HFFc6 (cell line): ENCODE data around the gene SLC38A1. TPM values are rescaled to one million over a fixed set of nuclear protein-coding genes. Genes with fewer than 3 reads are reported as not detected.

Experiments
- DNase-seq: peaks from one replicate; pipeline ENCODE4 v3.0.0-alpha.2; 2018
- H3K27ac Mint-ChIP-seq: 2 replicates; pipeline ENCODE4 v1.8.0; 2020; ENCODE audit warnings: mild to moderate bottlenecking, mixed read lengths
- H3K27me3 Mint-ChIP-seq: 2 replicates; pipeline ENCODE4 v1.8.0; 2021; ENCODE audit warnings: mild to moderate bottlenecking, moderate library complexity, mixed read lengths; ENCODE audit not compliant: insufficient read depth
- H3K36me3 Mint-ChIP-seq: 2 replicates; pipeline ENCODE4 v1.8.0; 2021; ENCODE audit warnings: low read depth, mixed read lengths
- H3K4me1 Mint-ChIP-seq: 2 replicates; pipeline ENCODE4 v1.8.0; 2020; ENCODE audit warnings: low read depth, mixed read lengths
- H3K4me3 Mint-ChIP-seq: 2 replicates; pipeline ENCODE4 v1.8.0; 2020; ENCODE audit warnings: mild to moderate bottlenecking, moderate library complexity, mixed read lengths
- H3K9me3 Mint-ChIP-seq: 2 replicates; pipeline ENCODE4 v1.8.0; 2020; ENCODE audit warnings: mild to moderate bottlenecking, mixed read lengths
- total RNA-seq, 6 experiments: library from RNA; stranded (reverse); fragmentation: NEBNext Ultra II Directional; extraction: Animal tissue kit (Norgen Biotek cat#: 25700); gene quantifications; 2 replicates in 1 of 6; 3 replicates in 5 of 6; pipeline ENCODE4 v1.2.3, GENCODE V29; 2021
- TF ChIP-seq, protein P1 (sequence below): fragments of 200-600 bp; sonication (generic); IDR thresholded peaks from 2 replicates; pipeline ENCODE4 v1.5.0; 2021; ENCODE audit warnings: antibody characterized with exemption, mild to moderate bottlenecking

The SLC38A1 gene
- total RNA-seq, 6 experiments from 2014 or later, result 78.2 to 98.5 (median 88.6) TPM

DNA sequence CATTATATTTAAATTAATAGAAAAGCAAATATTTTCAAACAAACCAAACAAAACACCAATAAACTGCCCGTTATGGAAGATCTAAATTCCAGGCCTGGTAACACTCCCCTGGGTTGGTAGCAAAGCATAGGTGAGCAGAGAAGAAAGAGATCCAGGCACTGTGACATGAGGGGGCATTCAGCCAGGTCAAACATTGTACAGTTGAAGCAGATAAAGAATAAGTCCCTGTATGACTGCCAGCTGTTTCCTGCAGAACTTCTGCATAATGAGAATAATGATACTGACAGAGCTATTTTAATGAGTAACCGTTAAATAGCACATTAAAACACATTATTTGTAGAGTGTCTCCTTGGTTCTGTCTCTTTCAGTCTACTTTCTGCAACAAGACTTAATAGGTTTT is 35.4 kb downstream of the SLC38A1 start:
- TF ChIP-seq, protein P1, sequence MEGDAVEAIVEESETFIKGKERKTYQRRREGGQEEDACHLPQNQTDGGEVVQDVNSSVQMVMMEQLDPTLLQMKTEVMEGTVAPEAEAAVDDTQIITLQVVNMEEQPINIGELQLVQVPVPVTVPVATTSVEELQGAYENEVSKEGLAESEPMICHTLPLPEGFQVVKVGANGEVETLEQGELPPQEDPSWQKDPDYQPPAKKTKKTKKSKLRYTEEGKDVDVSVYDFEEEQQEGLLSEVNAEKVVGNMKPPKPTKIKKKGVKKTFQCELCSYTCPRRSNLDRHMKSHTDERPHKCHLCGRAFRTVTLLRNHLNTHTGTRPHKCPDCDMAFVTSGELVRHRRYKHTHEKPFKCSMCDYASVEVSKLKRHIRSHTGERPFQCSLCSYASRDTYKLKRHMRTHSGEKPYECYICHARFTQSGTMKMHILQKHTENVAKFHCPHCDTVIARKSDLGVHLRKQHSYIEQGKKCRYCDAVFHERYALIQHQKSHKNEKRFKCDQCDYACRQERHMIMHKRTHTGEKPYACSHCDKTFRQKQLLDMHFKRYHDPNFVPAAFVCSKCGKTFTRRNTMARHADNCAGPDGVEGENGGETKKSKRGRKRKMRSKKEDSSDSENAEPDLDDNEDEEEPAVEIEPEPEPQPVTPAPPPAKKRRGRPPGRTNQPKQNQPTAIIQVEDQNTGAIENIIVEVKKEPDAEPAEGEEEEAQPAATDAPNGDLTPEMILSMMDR, result no peak
- H3K27me3 Mint-ChIP-seq, result no peaks in the 10 kb centered on the region

DNA sequence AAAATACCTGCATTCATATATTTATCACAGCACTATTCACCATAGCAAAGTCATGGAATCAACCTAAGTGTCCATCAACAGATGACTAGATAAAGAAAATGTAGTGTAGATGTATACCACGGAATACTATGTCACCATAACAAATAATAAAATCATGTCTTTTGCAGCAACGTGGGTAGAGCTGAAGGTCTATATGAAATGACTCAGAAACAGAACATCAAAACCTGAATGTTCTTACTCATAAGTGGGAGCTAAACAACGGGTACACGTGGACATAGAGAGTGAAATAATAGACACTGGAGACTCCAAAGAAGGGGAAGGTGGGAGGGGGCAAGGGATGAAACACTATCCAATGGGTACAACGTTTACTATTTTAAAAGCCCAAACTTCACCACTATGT is 37.9 kb downstream of the SLC38A1 start:
- peaks cover 48% of the 10 kb centered on the region for H3K36me3 Mint-ChIP-seq
- no peak overlapping the region for H3K27ac Mint-ChIP-seq
- H3K9me3 Mint-ChIP-seq, result no peaks in the 10 kb centered on the region
- TF ChIP-seq, protein P1, result no peak
- H3K27me3 Mint-ChIP-seq, result no peaks in the 10 kb centered on the region
- H3K4me3 Mint-ChIP-seq, result no peak overlapping the region
- no peak for DNase-seq
- H3K4me1 Mint-ChIP-seq, result peaks cover 36% of the 10 kb centered on the region

More for the DNA sequence above, 35.4 kb downstream of the SLC38A1 start:
- DNase-seq, result no peak
- Mint-ChIP-seq H3K4me3 (no peak overlapping the region), H3K4me1 (peaks cover 36% of the 10 kb centered on the region), H3K9me3 (no peaks in the 10 kb centered on the region), H3K27ac (no peak overlapping the region), H3K36me3 (peaks cover 27% of the 10 kb centered on the region)

DNA sequence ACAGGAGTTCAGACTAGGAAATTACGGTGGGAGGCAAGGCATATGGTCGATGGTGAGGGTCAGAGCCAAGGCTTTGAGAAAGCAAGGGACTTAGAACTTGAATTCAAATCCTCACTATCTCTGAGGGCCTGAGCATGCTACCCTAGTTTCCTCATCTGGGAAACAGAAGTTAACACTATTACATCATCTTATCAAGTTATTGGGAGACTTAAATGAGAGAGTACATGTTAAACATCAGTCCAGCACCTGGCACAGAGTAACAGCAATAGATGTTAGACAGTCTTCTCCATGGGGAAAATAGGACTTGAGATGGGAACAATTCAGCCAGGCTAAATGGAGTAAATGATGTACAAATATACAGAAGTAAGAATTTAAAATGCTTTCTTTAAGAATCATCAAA is 38.5 kb downstream of the SLC38A1 start:
- DNase-seq, result no peak
- Mint-ChIP-seq H3K27ac (no peak overlapping the region), H3K4me1 (peaks cover 30% of the 10 kb centered on the region), H3K9me3 (no peaks in the 10 kb centered on the region), H3K27me3 (no peaks in the 10 kb centered on the region), H3K4me3 (no peak overlapping the region), H3K36me3 (peaks cover 53% of the 10 kb centered on the region)
- TF ChIP-seq, protein P1, result no peak

DNA sequence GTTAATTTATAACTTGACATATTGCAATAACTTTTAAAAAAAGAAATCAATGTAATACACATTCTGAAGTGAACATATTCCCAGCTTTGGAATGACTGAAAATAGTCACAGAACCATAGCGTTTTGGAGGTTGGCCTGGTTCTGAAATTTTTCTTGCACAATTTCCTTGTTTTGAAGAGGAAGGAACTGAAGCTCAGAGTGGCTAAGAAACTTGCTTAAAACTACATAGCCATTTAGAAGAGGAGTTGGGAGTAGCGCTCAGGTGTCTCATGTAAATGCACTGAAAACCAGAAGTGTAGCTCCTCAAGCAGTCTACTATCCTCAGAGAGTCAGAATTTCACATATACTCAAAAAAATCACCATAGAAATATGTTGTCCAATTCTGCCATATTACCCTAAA is 41.2 kb downstream of the SLC38A1 start:
- no peak for DNase-seq
- peaks cover 54% of the 10 kb centered on the region for H3K36me3 Mint-ChIP-seq
- H3K9me3 Mint-ChIP-seq, result no peaks in the 10 kb centered on the region
- H3K27me3 Mint-ChIP-seq, result peaks cover 2% of the 10 kb centered on the region; the same call in 1 of the 2 replicates
- H3K27ac Mint-ChIP-seq, result no peak overlapping the region
- TF ChIP-seq, protein P1, result no peak
- H3K4me1 Mint-ChIP-seq, result peaks cover 38% of the 10 kb centered on the region
- no peak overlapping the region for H3K4me3 Mint-ChIP-seq

- H3K27ac Mint-ChIP-seq, result 0 out of 2 replicates have a peak overlapping the region, but pooled peaks have one; percentile 23
- peaks cover 52% of the 10 kb centered on the region for H3K4me1 Mint-ChIP-seq
- H3K27me3 Mint-ChIP-seq, result peaks cover 3% of the 10 kb centered on the region
- no peak for DNase-seq
- TF ChIP-seq, protein P1, result no peak
- no peaks in the 10 kb centered on the region for H3K9me3 Mint-ChIP-seq
- peaks cover 49% of the 10 kb centered on the region for H3K36me3 Mint-ChIP-seq
- H3K4me3 Mint-ChIP-seq, result no peak overlapping the region
These were observed 44.5 kb downstream of the SLC38A1 start for GRCh38 chr12:46224386-46224785.

DNA sequence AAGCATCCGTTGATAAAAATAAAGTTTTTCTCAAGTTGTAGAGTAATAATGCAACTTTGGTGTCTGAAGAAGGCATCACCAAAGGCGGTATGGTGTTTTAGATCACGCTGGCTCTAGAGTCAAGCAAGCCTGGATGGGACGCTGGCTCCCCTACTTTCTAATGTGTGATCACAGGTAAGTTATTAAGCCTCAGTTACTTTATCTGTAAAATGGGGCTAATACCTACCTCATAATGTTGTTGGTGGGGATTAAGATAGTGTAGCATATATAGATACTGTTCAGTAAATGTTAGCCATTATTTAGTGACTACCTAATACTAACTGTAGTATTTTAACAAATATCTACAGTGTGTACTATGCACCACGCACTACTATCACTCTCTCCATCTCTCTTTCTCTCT is 45.8 kb downstream of the SLC38A1 start:
- Mint-ChIP-seq H3K27ac (peak overlapping the region; percentile 13; the same call in 1 of the 2 replicates), H3K4me1 (peaks cover 66% of the 10 kb centered on the region), H3K4me3 (no peak overlapping the region), H3K9me3 (no peaks in the 10 kb centered on the region), H3K36me3 (peaks cover 55% of the 10 kb centered on the region), H3K27me3 (peaks cover 3% of the 10 kb centered on the region)
- TF ChIP-seq, protein P1, result no peak
- no peak for DNase-seq
